GM21447 (cell line): Measurements from ENCODE around the gene LRP5.

ENCODE experiments used
- ATAC-seq: cut with Tn5 transposase; IDR thresholded peaks from one replicate; pipeline ENCODE4 v1.9.1; 2021; ENCODE audit not compliant: unreplicated experiment

LRP5 gene

GRCh38 chr11:68345776-68346461 is 33.5 kb downstream of the LRP5 start:
- no peak for ATAC-seq

DNA sequence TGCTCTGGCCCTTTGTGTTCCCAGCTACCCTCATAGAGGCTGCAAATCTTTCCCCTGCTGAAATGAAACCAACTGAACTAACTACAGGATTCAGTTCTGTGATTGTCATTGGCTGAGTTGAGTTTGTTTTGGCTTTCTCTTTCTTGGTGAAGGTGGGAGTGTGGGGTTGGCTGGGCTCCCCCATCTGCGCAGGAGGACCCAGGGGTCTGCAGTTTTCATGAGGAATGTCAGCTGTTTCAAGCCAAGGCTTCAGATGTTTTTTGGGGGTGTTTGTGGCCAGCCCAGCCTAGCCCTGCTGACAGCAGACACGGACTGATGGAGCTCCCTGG is 34.0 kb downstream of the LRP5 start:
- no peak for ATAC-seq

- no peak for ATAC-seq
Observed at GRCh38 chr11:68347345-68347744, 35.0 kb downstream of the LRP5 start.

- no peak for ATAC-seq
Observed at GRCh38 chr11:68347841-68348240, 35.5 kb downstream of the LRP5 start.

GRCh38 chr11:68349461-68350249 is 37.3 kb downstream of the LRP5 start:
- no peak for ATAC-seq

DNA sequence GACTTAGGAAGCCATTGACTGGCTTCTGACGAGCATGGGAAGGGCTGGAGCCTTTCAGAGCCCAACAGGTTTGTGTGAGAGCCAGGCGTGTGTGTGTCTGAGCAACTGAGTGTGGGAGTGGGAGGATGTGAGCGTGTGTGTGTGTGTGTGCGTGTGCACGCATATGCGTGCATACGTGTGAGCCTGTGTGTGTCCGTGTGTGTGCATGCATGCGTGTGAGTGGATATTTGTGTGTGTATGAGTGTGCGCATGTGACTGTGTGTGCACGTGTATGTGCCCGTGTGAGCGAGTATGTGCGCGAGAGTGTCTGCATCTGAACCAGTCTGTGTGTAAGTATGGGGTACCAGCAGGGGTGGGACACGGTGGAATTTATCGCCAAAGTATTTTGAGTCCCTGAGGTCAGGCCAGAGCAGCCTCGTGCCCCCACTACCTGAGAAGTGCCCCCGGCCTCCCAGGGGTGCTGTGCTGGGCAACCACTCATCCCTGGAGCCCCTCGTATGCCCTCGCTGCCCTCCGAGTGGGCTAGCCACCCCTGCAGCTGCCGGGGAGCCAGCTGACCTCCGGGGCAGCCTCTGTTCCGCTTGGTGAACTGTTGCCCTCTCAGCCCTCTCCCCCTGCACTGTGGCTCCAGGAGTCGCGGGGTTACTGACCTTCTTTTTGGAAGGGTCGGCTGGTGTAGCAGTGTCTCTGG is 38.5 kb downstream of the LRP5 start:
- no peak for ATAC-seq

- ATAC-seq = no peak
Observed at GRCh38 chr11:68351450-68352275, 39.3 kb downstream of the LRP5 start.

DNA sequence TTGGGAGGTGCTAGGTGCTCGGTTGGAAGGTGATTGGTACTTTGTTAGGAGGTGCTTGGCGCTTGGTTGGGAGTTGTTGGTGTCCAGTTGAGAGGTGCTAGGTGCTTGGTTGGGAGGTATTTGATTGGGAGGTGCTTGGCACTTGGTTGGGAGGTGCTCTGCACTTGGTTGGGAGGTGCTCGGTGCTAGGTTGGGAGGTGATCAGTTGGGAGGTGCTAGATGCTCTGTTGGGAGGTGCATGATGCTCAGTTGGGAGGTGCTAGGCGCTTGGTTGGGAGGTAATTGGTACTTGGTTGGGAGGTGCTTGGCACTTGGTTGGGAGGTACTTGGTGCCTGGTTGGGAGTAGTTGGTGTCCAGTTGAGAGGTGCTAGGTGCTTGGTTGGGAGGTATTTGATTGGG is 40.2 kb downstream of the LRP5 start:
- ATAC-seq = no peak

DNA sequence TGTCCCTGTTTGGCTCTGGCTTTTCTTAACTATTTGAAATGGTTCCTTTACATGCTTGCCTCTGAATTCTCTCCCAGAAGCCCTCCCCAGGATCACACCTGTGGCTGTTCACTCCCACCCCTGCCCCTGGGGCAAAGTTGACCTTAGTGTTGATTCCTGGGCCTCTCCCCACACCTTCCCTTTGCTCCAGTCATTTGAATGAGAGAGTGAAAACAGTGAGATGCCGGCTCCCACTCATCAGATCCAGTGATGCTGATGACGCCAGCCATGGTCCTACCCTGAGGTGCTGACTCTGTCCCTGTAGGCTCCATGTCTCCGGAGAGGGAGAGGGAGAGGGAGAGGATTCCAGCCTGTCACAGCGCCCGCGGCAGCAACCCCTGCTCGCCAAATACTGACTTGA is 40.7 kb downstream of the LRP5 start:
- no peak for ATAC-seq

- no peak for ATAC-seq
Observed at GRCh38 chr11:68353669-68354068, 41.3 kb downstream of the LRP5 start.

GRCh38 chr11:68354148-68354872 is 41.9 kb downstream of the LRP5 start:
- no peak for ATAC-seq

DNA sequence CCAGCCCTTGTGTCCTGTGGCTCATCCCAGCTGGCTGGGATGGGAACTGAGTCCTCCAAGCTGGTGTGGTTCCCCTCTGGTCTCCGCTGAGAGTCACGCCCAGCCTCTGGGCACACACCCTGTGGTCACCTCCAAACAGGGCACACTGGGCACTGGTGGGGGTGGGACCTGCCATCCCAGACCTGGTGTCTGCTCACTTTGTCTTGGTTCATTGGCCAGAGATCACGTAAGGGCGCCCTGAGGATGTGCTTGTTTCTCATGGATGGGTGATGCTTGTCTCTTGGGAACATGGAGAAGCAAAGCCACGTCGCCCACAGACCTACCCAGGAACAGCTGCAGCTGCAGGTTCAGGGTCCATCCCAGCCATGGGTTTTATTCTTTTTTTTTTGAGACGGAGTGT is 43.1 kb downstream of the LRP5 start:
- no peak for ATAC-seq

DNA sequence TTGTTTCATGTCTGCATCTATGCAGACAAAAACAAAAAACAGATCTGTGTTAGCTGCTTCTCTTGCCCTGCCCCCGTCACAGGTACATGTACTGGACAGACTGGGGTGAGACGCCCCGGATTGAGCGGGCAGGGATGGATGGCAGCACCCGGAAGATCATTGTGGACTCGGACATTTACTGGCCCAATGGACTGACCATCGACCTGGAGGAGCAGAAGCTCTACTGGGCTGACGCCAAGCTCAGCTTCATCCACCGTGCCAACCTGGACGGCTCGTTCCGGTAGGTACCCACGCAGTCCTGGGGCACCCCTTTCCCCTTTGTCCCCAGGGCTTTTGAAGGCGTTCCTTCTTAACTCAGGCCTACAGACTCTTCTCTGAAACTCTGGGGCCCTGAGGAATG is 45.2 kb downstream of the LRP5 start:
- ATAC-seq = no peak

- ATAC-seq = no peak
Observed at GRCh38 chr11:68358416-68358815, 46.0 kb downstream of the LRP5 start.

DNA sequence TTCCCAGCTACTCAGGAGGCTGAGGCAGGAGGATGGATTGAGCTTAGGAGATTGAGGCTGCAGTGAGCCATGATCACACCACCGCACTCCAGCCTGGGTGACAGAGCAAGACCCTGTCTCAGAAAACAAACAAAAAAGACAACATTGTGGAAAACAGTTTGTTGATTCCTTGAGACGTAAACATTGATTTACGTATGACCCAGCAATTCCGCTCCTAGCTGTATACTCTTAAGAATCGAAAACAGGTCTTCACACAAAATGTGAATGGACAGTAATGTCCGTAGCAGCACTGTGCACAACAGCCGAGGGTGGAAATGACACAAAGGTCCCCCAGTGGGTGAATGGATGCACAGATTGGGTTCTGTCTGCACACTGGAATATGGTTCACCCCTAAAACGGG is 49.3 kb downstream of the LRP5 start:
- ATAC-seq = no peak

DNA sequence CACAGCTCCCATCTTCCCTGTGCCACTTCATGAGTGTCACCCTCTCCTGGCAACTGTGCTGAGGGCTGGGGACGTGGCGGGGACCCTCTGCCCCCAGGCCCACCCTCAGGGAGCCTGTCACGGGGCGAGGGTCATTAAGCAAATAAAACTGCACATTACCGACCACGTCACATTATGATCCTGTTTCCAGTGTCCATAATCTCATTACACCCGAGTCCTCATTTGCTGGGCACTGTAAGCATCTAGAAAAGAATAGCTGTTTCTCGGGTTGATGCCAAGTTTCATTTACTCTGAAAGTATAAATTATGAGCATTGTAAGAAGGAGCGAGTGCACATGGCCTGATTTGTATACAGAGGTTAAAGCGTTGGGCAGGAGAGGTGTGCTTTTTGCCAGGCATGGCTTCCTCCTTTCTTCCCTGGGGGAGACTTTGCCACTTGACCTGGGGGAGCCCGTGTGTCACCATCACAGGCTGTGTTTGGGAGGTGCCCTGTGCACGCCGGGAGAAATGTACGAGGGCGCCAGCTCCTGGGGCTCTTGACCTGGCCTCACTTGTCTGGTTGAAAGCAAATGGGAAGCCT is 50.5 kb downstream of the LRP5 start:
- ATAC-seq = no peak

- ATAC-seq = no peak
Observed at GRCh38 chr11:68363776-68364175, 51.4 kb downstream of the LRP5 start.

GRCh38 chr11:68364581-68364980 is 52.2 kb downstream of the LRP5 start:
- ATAC-seq = no peak

- ATAC-seq = no peak
Observed at GRCh38 chr11:68365943-68366435, 53.6 kb downstream of the LRP5 start.

GRCh38 chr11:68367252-68367651 is 54.9 kb downstream of the LRP5 start:
- ATAC-seq = no peak
